GM19043 (cell line): ENCODE data around the gene RNH1.

Source experiments
- ATAC-seq: cut with Tn5 transposase; IDR thresholded peaks from one replicate; pipeline ENCODE4 v1.9.1; 2021; ENCODE audit warnings: low read depth; ENCODE audit not compliant: unreplicated experiment

RNH1 gene

DNA sequence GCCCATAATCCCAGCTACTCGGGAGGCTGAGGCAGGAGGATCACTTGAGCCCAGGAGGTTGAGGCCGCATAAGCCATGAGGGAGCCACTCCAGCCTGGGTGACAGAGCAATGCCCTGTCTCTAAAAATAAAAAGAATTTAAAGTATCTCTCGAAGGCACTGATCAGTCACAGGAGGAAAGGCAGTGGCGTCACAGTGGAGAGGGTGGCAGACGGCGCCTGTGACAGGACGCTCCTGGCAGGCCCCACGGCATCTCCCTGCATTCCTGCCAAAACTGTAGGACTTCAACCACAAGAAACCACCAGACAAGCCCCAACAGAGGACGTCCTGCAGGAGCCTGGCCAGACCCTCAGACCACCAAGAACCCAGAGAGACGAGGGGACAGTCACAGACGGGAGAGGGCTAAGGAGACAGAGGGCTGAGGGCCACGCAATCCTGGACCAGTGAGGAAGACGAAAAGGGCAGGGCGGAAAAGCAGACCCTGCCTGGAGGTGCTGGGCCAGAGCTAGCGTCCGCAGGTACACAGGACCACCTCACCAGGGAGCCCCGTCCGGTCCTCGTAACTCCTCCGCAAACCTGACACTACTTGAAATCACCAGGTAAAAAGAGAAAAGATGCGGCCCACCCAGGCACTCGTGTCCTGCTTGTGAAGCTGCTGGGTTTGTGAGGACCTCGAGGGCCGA lies 5.9 kb downstream of the RNH1 start:
- no peak for ATAC-seq

GRCh38 chr11:499201-500076 lies 7.6 kb downstream of the RNH1 start:
- no peak for ATAC-seq

- ATAC-seq, result no peak
Measured at GRCh38 chr11:498297-499181, 8.5 kb downstream of the RNH1 start.

- no peak for ATAC-seq
Measured at GRCh38 chr11:497565-498296, 9.3 kb downstream of the RNH1 start.

DNA sequence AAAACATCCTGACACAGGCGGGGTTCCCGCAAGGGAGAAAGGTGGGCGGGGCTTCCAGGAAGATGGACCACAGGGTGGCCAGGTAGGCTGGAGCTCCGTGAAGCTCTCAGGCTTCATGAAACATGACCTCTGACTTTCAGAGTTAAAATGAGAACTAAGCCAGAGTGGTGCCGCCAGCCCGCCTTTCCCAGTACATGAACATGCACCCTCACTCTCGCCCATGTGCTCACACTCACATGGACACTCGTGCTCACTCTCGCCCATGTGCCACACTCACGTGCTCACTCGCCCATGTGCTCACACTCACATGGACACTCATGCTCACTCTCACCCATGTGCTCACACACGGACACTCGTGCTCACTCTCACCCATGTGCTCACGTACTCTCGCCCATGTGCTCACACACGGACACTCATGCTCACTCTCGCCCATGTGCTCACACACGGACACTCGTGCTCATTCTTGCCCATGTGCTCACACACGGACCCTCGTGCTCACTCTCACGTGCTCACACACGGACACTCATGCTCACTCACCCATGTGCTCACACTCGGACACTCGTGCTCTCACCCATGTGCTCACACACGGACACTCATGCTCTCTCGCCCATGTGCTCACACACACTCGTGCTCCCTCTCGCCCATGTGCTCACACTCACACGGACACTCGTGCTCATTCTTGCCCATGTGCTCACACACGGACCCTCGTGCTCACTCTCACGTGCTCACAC lies 10.0 kb downstream of the RNH1 start:
- no peak for ATAC-seq

DNA sequence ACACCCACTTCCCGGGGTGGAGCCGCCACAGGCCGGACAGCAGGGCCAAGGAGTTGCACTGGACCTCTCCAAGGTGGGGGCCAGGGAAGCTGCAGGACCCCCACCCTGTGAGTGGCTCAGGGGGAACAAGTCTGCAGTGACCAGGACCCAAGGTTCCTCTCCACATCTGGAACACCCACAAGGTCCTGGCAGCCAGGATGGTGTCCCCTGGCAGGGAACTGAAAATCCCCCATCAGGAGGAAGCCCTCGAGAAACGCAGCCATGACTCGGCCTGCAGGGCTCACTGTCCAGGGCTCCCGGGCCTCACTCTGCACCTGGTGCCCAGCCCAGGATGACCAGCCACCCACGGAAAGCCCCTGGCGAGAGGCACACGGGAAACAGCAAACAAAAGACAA lies 11.5 kb downstream of the RNH1 start:
- ATAC-seq, result no peak

DNA sequence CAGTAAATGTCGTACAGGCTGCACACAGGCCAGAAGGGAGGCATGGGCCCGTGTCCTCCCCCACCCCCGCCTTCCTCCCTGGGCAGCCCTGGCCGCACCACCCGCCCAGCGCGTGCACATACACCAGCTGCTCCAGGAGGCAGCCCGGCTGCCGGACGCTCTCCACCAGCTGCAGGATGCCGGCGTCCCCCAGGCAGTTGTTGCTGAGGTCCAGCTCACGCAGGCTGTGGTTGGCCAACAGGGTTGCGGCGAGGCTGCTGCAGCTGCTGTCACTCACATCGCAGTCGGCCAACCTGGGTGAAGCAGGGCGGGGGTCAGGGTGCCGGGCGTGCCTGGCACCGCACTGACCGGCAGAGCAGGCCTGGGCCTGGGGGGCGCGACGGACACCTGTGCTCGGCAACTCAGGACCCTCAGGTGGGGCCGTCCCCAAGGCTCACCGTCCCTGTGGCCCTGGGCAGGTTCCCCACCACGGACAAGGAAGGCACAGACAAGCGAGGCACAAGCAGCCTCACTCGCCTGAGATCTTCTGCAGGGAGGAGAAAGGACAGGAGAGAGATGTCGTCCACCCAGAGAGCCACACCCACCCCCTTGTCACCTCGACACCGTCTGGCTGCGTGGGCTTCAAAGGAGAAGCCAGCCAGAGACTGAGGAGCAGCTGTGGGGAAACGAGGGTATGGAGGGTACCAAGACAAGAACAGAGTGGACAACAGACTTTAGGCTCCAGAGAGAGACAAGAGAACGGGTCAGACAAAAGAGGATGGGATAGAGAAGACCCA lies 12.1 kb downstream of the RNH1 start:
- ATAC-seq, result no peak

DNA sequence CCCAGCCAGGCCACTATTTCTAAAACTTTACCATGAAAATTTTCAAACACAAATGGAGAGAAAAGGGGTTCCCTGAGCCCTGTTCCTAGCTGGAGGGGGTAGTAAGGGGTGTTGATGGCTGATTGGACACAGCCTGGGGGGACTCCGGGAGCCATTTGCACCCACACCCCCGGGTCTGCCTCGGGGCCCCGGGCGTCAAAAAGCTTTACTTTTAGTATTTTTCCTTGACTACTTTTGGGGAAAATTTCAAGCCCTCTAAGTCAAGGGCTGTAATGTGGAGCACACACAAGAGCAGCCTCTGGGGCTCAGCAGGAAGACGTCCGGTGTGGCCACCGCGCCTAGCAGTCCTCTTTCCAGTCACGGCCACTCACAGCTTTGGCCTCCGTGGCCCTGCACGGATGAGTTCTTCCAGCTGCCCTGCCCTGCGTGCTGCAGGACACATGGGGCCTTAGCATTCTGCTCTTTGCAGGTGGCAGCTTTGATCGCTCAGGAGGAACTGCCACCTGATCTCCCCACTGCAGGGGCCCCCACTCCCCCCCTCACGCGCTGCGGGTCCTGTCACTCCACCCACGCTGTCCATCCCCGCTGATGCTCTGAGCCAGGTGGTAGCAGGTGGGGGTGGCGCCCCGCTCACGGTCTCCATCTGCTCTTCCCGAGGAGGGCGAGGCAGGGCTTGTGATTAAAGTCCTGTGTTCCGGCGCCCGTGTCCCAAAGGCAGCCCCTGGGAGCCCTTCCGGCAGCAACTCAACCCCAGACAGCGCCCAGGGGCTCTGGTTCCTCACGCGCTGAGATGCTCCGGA lies 14.4 kb downstream of the RNH1 start:
- no peak for ATAC-seq

DNA sequence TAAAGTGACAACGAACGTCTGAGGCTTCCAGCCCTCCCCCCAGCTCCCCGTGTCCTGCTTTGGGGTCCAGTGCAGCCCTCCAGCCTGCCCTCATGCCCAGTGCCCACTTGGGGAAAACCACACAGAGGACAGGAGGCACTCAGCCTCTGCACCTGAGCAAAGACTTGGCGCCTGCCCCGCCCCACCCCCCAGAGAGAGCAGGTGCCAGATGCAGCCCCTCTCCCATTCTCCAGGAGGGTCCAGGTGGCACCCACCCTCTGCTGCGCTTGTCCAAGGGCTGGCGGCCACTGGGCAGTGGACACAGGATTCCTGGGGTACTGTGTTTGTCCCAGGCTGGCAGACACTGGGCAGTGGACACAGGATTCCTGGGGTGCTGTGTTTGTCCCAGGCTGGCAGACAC lies 15.7 kb downstream of the RNH1 start:
- no peak for ATAC-seq

GRCh38 chr11:490930-491260 lies 16.1 kb downstream of the RNH1 start:
- no peak for ATAC-seq

DNA sequence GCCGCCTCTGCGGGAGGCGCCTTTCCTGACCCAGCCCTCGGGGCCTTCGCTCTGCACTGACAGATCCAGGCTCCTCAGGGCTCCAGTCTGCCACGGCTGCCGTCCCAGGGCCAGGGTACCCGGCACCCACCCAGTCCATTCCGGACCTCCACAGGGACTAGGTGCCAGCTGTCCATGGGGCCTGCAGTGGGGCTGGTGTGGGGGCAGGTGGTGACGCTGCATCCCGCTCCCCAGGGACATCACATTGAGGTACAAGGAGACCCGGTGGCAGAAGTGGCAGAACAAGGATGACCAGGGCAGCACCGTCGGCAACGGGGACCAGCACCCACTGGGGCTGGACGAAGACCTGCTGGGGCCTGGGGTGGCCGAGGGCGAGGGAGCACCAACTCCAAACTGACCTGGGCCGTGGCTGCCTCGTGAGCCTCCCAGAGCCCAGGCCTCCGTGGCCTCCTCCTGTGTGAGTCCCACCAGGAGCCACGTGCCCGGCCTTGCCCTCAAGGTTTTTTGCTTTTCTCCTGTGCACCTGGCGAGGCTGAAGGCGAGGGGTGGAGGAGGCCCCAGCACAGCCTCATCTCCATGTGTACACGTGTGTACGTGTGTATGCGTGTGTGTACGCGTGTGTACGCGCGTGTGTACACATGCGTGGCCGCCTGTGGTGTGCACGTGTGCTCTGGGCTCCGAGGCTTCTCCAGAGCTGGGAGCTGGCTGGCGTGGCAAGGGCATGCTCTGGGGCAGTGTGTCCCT lies 16.7 kb downstream of the RNH1 start:
- no peak for ATAC-seq

DNA sequence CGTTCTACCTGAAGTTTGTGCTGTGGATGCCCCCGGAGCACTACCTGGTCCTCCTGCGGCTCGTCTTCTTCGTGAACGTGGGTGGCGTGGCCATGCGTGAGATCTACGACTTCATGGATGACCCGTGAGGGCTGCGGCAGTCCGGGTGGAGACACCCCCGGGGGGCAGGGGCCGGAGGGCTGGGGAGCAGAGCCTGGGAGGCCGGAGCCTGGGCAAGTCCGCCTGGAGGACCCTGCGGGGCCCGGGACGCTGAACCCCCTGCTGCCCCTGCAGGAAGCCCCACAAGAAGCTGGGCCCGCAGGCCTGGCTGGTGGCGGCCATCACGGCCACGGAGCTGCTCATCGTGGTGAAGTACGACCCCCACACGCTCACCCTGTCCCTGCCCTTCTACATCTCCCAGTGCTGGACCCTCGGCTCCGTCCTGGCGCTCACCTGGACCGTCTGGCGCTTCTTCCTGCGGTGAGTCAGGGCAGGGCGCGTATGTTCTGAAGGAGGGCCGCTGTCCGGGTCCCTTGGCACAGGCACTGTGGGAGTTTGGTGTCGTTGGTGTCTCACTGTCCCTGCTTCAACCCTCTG lies 17.3 kb downstream of the RNH1 start:
- no peak for ATAC-seq

- ATAC-seq, result no peak
Measured at GRCh38 chr11:488992-489391, 18.1 kb downstream of the RNH1 start.

GRCh38 chr11:488579-488978 lies 18.5 kb downstream of the RNH1 start:
- ATAC-seq, result no peak

- no peak for ATAC-seq
Measured at GRCh38 chr11:488062-488461, 19.0 kb downstream of the RNH1 start.

GRCh38 chr11:487571-488021 lies 19.4 kb downstream of the RNH1 start:
- ATAC-seq, result no peak

- ATAC-seq, result no peak
Measured at GRCh38 chr11:486189-486588, 20.9 kb downstream of the RNH1 start.
